Erythroblast (primary cell): Measurements from ENCODE around the gene IST1.

ENCODE experiments used
- GATA1 ChIP-seq: IDR thresholded peaks from 2 replicates; pipeline ENCODE4 v1.6.1; 2011; ENCODE audit warnings: low read depth, mild to moderate bottlenecking, control low read depth, low read length, moderate library complexity
- POLR2A ChIP-seq: IDR thresholded peaks from 2 replicates; pipeline ENCODE4 v1.6.1; 2011; ENCODE audit warnings: mild to moderate bottlenecking, low read length

- TF ChIP-seq POLR2A (no peak), GATA1 (no peak)
These were observed 8.3 kb downstream of the IST1 start for GRCh38 chr16:71903608-71904007.
